ENCODE results near the gene ASNSD1. TPM values are rescaled to one million over a fixed set of nuclear protein-coding genes. Genes with fewer than 3 reads are reported as not detected.
"Not testable (repeated sequence)": the region's sequence is repeated elsewhere in the genome, so short reads cannot be mapped to it uniquely, and the experiment has no call there.

The ASNSD1 gene
- total RNA-seq, 1 donor from 2014 or later = 137 TPM

DNA sequence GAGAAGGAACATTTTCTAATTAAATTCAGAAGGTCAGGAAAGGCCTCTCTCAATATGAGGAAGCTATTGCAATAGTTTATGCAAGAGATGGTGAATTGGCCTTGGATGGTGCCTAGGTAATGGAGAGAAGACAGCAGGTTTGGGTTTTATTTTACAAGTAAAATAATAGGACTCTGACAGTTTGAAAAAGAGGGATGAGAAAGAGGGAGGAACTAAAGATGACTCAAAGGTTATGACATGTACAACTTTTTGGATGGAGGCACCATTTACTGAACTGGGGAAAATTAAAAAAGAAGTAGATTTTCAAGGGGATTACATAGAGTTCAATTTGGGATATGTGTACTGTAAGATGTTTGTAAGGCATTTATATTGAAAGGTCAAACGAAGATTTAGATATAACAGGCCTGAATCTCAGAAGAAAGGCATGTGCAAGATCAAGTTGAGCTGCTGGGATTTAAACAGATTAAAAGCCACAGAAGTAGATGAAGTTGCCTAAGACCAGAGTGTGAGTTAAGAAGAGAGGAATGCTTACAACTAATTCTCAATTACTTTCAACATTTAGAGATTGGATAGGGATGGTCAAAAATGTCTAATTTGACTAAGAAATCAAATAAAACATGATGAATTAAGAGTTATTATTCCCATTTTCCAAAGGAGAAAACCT, 12.3 kb upstream of the ASNSD1 start:
- DNase-seq = no peak

DNA sequence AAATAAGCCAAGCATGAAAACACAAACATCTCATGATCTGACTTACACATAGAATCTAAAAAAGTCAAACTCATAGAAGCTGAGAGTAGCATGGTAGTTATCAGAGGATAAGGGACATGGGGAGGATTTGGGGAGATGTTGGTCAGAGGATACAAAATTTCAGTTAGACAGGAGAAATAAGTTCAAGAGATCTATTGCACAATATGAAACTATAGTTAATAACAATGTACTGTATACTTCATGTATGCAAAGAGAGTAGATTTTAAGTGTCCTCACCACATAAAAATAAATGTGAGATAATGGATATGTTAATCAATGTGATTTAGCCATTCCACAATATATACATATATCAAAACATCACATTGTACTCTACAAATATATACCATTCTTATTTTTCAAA, 10.0 kb upstream of the ASNSD1 start:
- no peak for DNase-seq

DNA sequence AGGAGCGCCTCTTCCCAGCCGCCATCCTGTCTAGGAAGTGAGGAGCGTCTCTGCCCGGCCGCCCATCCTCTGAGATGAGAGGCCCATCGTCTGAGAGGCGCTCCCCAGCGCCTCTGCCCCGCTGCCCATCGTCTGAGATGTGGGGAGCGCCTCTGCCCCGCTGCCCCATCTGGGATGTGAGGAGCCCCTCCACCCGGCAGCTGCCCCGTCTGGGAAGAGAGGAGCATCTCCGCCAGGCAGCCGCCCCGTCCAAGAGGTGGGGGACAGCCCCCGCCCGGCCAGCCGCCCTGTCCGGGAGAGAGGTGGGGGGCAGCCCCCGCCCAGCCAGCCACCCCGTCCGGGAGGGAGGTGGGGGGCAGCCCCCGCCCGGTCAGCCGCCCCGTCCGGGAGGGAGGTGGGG, 7.8 kb upstream of the ASNSD1 start:
- DNase-seq = not testable (repeated sequence)

- DNase-seq = no peak
Measured at GRCh38 chr2:189654641-189655040, 6.6 kb upstream of the ASNSD1 start.

- DNase-seq = no peak
Measured at GRCh38 chr2:189657867-189658266, 3.4 kb upstream of the ASNSD1 start.

DNA sequence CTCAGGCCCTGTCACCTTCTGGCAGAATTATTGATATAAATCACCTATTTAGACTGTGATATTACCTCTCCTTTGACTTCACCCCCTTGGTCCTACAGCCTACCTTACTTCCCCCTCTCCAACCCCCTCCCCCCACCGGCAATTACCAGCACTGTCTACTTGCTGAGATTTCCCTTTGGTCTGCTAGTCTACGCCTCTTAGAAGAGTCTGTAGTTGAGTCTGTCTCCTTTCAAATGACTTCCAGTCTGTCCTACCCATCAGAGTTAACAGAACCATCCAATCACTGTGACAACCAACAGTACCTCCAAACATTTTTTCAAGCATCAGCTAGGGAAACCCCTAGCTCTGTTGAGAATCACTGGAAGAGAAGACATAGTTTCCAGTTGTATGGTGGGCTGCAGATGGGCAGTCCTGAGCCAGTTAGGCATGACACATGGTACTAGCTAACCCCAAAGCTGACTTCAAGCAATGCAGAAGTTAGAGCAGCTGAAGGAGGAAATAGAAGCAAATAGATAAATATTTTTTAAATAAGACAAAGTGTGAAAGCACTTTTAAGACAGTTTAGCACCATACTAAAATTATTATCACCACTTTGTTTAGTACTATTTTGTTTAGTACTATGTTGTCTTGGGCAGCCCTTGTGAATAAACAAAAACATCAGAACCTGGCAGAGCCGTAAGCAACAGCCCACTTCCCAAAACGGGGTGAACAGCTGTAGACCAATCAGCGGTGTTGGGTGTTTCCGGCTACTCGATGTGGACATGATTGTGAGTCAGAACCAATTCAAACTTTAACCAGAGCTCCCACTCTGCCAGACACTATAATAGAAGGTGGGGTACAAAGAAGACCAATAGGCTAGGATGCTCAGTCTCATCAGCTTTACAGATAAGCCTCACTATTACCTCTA, 2.7 kb upstream of the ASNSD1 start:
- no peak for DNase-seq

- no peak for DNase-seq
Measured at GRCh38 chr2:189659734-189660133, 1.5 kb upstream of the ASNSD1 start.

DNA sequence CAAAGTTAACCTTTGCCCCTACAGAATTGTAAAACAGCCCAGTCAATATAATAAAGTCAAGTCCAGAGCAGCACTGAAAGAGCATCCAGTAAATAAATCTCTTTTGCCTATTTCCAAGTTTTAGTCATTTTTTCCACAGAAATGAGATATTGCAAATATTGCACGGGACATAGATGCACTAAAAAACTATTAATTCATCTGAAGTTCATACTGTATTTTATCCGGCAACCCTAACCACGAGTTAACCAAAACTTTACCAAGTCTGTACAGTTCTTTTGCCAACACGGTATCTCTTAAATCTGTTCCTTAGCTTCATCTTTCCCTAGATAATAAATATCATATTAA, 484 bp upstream of the ASNSD1 start:
- DNase-seq = no peak

DNA sequence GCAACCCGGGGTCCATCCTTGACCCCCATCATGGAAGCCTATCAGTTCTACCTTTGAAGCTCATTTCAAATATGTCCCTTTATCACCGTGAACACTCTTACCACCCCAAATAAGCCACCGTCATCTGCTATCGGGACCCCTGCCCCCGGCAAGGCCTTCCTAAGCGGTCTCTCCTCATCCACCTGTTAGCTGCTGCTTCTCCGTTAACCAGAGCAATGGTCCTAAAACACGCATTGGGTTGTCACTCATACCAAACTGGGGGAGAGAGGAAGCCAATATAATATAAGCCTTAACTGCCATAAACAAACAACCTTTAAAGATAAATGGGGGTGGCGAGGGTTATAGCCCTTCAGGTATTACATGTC, 680 bp downstream of the ASNSD1 start:
- no peak for DNase-seq

DNA sequence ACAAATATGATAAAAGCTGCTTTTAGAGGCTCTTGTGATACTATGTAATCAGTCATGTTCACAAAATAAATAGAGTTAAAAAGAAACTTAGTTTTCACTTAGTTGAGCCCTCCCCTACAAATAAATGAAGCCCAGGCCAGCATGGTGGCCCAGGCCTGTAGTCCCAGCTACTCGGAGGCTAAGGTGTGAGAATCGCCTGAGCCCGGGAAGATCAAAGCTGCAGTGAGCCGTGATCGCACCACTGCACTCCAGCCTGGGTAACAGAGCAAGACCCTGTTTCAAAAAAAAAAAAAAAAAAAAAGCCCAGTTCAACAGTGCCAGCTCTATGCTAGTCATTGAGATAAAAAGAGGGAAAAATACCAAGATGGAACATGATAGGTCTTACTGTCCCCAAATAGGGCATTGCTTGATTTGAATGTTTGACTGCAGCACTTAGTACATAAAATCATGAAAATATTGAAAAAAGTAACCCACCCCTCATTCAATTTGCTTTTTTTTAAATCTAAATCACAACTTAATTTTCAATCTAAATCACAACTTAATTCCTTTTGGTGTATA, 1.5 kb downstream of the ASNSD1 start:
- no peak for DNase-seq

GRCh38 chr2:189663319-189663718, 2.1 kb downstream of the ASNSD1 start:
- not testable (repeated sequence) for DNase-seq

GRCh38 chr2:189669913-189670312, 8.7 kb downstream of the ASNSD1 start:
- no peak for DNase-seq

DNA sequence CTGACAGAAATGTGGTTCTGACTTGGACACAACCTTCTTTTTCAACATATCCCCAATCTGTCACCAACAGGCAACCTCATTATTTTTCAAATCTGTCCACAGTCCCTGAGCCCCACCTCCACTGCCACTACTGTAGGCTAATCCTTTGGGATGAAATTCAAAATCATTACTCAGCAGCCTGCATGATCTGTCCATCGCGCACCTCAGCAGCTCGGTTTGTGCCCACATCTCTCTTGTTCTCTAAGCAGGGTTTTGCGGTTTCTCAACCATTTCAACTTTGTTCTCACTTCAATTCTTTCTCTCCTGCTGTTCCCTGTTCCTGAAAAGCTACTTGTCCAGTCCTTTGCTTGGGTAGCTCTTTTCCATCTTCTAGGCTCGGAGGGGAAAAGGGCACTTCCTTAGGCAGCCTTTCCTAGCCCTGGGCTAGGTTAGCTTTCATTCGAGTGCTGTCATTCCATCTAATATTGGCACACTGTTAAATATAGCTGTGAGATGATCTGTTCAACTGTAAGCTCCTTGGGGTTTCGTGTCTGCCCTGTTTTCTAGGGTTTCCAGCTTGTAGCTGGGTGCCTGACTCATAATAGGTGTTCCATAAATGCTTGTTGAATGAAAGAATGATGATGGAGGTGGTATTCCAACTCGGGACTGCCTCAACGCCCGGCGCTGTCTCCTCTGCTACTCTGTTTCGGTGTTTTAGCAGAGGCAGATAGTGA, 12.6 kb downstream of the ASNSD1 start:
- no peak for DNase-seq

DNA sequence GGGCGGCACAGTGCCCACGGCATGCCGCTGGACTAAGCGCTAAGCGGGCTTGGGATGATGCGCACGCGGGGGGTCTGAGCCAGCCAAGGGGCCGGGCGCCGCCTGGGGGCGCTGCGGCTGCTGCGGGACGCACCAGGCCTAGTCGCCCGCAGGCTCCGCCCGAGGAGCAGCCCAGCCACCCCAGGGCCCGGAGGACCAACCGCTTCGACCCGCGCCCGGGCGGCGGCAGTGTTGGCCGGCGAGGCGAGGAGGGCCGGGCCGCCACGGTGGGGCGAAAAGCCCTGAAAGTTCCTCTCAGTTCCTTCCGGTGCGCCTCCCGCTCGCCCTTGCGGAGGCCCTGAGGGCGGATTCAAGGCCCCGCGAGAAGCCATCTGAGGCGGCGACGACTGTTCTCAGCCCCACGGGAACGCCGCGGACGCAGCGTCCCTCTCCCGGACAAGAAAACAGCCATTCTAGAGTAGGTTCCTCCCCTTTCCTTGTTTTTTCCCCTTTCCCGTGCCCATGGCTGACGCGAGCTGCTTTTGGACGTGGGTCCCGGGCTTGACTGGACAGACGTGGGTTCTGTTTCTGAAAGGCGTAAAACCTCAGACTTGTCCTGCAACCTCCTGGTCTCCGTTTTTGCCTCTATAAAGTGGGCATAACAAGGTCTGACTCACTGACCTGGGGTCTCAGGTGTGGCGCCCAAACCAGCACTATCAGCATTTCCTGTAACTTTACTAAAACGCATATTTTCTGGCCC, 13.3 kb downstream of the ASNSD1 start, which contains the start of gene ANKAR:
TSS of gene ANKAR (plus strand) at position 297 of the 739 bp plus-strand sequence. CDS start 1,821 bp downstream, outside the sequence.
- peak; percentile 84 for DNase-seq

DNA sequence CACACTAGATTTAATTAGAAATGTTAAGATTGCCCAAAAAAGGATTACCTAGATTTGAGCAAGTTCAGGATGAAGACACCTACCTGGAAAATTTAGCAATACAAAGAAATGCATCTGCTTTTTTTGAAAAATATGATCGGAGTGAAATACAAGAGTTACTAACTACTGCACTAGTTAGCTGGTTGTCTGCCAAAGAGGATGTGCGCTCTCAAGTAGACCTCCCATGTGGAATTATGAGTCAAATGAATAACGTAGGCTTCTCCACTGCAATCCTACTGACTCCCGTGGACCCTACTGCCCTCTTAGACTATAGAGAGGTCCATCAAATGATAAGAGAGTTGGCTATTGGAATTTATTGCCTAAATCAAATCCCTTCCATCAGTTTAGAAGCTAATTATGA, 15.2 kb downstream of the ASNSD1 start:
- no peak for DNase-seq

DNA sequence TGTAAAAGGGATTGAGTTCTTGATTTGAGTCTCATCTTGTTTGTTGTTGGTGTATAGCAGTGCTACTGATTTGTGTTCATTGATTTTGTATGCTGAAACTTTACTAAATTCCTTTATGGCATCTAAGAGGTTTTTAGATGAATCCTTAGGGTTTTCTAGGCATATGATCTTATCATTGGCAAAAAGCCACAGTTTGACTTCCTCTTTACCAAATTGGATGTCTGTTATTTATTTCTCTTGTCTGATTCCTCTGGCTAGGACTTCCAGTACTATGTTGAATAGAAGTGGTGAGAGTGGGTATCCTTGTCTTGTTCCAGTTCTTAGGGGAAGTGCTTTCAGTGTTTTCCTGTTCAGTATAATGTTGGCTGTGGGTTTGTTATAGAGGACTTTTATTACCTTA, 18.0 kb downstream of the ASNSD1 start:
- no peak for DNase-seq

- DNase-seq = no peak
Measured at GRCh38 chr2:189681203-189681602, 19.9 kb downstream of the ASNSD1 start.

GRCh38 chr2:189681903-189682302, 20.6 kb downstream of the ASNSD1 start:
- no peak for DNase-seq

DNA sequence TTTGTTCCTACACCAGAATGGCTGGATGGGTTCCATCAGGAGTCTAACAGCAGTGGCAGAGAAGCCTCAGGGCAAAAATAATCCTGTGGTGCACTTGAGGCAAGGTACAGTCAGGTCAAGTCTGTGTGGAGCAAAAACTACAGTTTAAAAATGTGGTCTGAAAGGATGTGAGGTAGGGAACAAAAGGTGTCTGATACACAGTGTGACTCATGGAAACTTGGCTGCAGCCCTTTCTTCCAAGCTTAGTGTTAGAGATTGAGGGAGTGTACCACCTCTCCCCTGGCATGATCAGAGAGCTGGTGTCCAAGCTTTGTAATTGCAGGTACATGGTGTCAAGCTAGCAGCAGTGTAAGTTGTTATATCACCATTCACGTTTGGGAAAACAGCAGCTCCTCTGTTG, 22.1 kb downstream of the ASNSD1 start:
- DNase-seq = no peak

GRCh38 chr2:189684811-189685210, 23.6 kb downstream of the ASNSD1 start:
- no peak for DNase-seq

- DNase-seq = no peak
Measured at GRCh38 chr2:189685540-189686229, 24.4 kb downstream of the ASNSD1 start.

All from occipital lobe (tissue), 2 donors.